ENCODE measurements around the gene NUDT8.

GRCh38 chr11:67654225-67654624 lies 24.5 kb upstream of the NUDT8 start:
- TF ChIP-seq ZNF565 (CRISPR knock-in tag; conservative IDR thresholded peaks at IDR 0.05; ENCODE audit: low read depth) (no peak), PATZ1 (CRISPR knock-in tag; IDR thresholded peaks at IDR 0.05; ENCODE audit: borderline replicate concordance) (no peak), SNAI2 (CRISPR knock-in tag; IDR thresholded peaks at IDR 0.05) (no peak), PPARA (CRISPR knock-in tag; IDR thresholded peaks at IDR 0.05; ENCODE audit: borderline replicate concordance) (no peak), ESRRG (CRISPR knock-in tag; IDR thresholded peaks at IDR 0.05) (no peak)

Data from SK-N-SH treated with all-trans-retinoic acid at 6 μM for 48 hours (cell line).